GM19351 (cell line): Measurements from ENCODE around the gene QRSL1.
"Not testable (repeated sequence)": the region's sequence is repeated elsewhere in the genome, so short reads cannot be mapped to it uniquely, and the experiment has no call there.

Experiments
- ATAC-seq: cut with Tn5 transposase; IDR thresholded peaks from one replicate; pipeline ENCODE4 v1.9.1; 2021; ENCODE audit warnings: mild to moderate bottlenecking, moderate library complexity; ENCODE audit not compliant: unreplicated experiment

The QRSL1 gene

GRCh38 chr6:106622412-106622811 is 7.0 kb upstream of the QRSL1 start:
- no peak for ATAC-seq

- no peak for ATAC-seq
These were observed 6.3 kb upstream of the QRSL1 start for GRCh38 chr6:106623039-106623438.

GRCh38 chr6:106626485-106626884 is 2.9 kb upstream of the QRSL1 start:
- ATAC-seq = peak; percentile 27

- not testable (repeated sequence) for ATAC-seq
These were observed 1.6 kb upstream of the QRSL1 start for GRCh38 chr6:106627760-106628159.

GRCh38 chr6:106628658-106629102 is 698 bp upstream of the QRSL1 start:
- no peak for ATAC-seq

DNA sequence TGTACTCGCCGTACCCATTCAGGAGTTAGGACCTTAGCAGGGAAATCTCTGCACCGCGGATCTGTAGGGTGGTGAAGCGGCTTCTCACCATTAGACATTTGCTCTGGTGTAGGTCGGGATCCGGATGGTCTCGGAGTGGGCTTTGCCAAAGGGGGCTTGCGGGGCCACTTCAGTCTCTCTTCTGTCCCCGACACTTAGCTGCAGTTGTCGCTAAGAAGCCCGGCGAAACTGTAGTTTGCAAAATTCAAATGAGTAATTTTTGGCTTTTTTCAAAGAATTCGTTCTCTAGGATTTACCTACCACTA is 433 bp downstream of the QRSL1 start:
- ATAC-seq = no peak

GRCh38 chr6:106630366-106630765 is 988 bp downstream of the QRSL1 start:
- ATAC-seq = no peak

DNA sequence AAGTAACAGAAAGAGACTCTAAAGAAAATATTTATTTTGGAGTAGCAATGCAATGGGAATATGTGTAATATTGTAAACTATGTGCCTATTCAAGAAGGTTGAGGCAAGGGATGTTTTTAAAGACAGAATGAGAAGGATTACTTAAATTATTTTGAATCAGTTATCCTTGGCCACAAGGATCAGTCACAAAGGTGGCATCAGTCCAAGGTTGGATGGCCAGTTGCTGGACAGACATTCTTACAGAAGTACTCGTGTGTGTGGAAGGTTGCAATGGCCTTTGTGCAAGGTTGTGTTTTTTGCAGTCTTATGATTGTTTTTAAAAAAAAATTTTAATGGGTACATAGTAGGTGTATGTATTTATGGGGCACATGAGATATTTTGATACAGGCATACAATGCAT is 2.0 kb downstream of the QRSL1 start:
- ATAC-seq = no peak

- ATAC-seq = no peak
These were observed 5.2 kb downstream of the QRSL1 start for GRCh38 chr6:106634565-106634964.

DNA sequence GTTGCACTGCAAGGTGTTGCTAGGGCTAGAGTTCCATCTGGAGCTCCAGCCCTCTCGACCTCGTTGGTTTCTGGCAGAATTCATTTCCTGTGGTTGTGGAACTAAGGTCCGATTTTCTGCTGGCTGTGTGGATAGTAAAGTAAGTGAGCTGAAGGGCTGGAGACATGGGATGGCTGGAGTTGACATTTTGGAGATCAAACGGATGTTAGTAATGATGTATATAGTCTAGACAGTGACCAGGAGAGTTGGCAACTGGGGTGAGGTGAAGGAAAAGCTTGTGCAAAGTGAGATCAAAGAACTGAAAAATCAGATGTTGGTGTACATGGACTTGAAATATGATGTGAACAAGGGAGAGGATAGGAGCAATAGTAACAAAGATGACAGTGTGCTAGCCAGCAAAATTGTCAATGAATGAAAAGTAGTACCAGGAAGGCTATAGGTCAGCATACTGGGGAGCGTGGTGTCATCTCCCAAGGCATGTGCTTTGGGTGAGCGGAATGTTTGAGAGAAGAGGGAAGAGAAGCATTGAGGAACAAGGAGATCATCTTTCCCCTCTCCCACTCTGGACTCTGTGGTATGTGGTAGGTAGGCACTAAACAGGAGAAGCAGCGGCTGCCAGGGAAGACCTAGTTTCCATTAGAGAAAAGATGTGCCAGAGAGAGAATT is 7.8 kb downstream of the QRSL1 start:
- ATAC-seq = peak; percentile 25

DNA sequence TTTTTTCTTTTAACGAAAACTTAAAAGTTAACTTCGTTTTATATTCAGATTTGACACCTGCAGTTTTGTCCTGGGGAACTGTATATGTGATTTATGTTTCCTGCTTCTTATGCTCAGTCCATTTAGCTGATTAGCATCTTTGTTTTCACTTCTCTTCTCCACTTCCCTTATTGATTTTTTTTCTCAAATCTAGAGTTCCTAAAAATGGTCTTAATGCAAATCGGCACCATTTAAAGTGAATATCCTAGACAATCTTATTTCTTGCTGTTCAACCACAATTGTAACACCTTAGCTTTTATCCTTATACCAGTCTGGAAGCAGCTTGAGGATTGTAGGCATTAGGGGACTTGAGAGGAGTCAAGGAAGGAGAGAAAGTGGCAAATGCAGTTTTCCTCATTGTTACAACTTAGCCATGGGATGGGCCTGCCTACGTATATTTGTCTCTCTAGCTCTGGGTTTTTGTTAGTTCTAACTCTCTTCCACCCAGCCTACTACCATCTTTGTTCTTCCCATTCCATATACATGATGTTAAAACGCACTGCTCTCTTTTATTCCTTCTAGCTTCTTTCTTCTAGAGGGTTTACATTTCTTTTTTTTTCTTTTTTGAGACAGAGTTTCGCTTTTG is 8.5 kb downstream of the QRSL1 start:
- ATAC-seq = peak; percentile 76

GRCh38 chr6:106639812-106640211 is 10.4 kb downstream of the QRSL1 start:
- ATAC-seq = no peak

DNA sequence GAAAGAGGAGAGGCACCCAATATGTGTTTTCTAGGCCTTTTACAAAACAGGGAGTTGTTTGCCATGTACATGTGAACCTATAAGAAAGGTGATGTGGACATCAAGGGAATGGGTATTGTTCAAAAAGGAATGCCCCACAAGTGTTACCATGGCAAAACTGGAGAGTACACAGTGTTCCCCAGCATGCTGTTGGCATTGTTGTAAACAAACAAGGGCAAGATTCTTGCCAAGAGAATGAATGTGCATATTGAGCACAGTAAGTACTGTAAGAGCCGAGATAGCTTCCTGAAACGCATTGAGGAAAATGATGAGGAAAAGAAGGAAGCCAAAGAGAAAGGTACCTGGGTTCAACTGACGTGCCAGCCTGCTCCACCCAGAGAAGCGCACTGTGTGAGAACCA is 13.1 kb downstream of the QRSL1 start:
- ATAC-seq = no peak

- ATAC-seq = no peak
These were observed 13.7 kb downstream of the QRSL1 start for GRCh38 chr6:106643061-106643460.

- peak; percentile 87 for ATAC-seq
These were observed 19.4 kb downstream of the QRSL1 start for GRCh38 chr6:106648651-106649308.

- no peak for ATAC-seq
These were observed 29.1 kb downstream of the QRSL1 start for GRCh38 chr6:106658469-106658868.

DNA sequence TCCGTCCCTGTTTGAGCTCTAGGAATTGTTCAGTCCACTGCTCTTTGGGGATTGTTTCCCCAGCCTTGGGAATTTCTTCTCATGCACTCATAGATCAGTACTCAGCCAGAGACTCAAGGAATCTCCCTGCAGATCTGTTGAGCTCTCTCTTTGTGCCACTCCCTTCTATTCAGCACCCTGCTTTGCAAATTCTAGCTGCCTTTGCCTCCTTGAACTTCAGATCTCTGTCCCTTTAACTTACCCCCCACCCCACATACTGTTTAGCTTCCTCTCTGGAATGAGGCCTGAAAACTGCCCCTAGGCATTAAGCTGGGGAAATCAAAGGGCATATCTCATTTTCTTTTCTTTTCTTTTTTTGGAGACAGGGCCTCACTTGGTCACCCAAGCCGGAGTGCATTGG is 30.5 kb downstream of the QRSL1 start:
- ATAC-seq = no peak

DNA sequence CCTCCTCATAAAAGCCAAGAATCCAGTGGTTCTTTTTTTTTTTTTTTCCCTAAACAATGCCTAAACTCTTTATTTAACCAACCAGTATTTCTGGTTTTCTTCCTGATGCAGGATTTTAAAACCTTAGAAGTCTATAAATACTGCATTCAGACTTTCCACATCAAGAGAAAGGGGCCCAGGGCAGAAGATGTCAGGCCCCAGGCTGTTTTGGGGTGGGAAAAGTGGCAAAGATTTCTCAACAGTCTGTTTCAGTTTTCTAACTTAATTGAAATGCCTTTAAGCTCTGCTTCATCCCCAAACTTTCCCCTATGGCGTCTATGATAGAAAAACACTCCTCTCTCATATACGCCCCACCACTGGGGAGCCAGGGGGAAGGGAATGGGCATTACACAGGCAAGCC is 33.1 kb downstream of the QRSL1 start:
- ATAC-seq = no peak

DNA sequence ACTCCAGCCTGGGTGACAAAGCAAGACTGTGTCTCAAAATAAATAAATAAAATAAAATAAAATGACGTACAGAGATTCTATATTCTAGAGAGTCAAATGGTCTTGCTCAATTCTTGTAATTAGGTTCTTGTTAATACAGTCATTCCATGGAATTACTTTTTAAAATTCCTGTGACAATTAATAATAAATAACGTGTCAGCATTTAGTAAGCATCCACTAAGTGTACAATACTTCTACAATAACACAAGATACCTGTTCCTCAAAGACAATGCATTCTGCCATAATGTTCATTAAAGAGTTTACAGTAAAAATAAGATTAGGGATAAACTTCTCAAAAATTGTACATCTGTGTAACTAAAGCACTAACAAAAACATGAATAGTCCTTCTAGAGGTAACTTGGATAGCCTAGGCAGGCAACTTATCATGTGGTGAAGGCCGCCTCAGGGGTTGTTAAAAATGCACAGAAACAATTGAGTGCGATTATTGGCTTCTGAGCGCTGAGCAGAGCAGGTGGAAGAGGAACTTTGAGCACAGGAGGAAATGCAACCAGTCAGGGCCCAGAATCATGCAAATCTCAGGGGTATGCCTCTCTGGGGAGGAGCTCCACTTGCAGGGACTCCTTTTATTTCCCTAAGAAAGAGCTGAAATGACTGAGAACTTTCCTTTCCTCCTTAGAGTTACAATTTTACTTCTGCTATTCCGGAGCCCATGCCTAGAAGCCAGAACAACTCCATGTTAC is 37.1 kb downstream of the QRSL1 start:
- peak; percentile 99 for ATAC-seq

GRCh38 chr6:106667022-106667402 is 37.6 kb downstream of the QRSL1 start:
- ATAC-seq = no peak

GRCh38 chr6:106670236-106670635 is 40.9 kb downstream of the QRSL1 start:
- no peak for ATAC-seq

GRCh38 chr6:106671651-106672050 is 42.3 kb downstream of the QRSL1 start:
- ATAC-seq = no peak
